GM13977 (cell line): ENCODE results near the gene MED6.

Experiments used
- DNase-seq: peaks from one replicate; pipeline ENCODE4 v3.0.0; 2012; ENCODE audit warnings: low spot score
- CTCF ChIP-seq: IDR thresholded peaks from 2 replicates; pipeline ENCODE4 v1.5.1; 2012; ENCODE audit warnings: mild to moderate bottlenecking, control low read depth; ENCODE audit not compliant: insufficient read depth; ENCODE audit errors: extremely low read depth, missing control alignments
- in situ Hi-C: fragments of 300-500 bp; cut with MboI; formaldehyde crosslinking; loops from one replicate; pipeline ENCODE4 v1.12.0; 2022; ENCODE audit warnings: low sequenced_read_pairs, low pct_unique_long_range_greater_than_20kb, mixed read lengths, inconsistent platforms; ENCODE audit not compliant: unreplicated experiment

The MED6 gene

GRCh38 chr14:70594461-70594860, 6.0 kb downstream of the MED6 start:
- TF ChIP-seq CTCF, result no peak
- DNase-seq, result no peak
- in situ Hi-C loops, result no loop called here

GRCh38 chr14:70585231-70585630, 15.2 kb downstream of the MED6 start:
- peak; percentile 38 for TF ChIP-seq CTCF
- DNase-seq, result no peak
- in situ Hi-C loops, result no loop called here

- DNase-seq, result no peak
- TF ChIP-seq CTCF, result no peak
- in situ Hi-C loops, result no loop called here
Observed at GRCh38 chr14:70576891-70577290, 23.6 kb downstream of the MED6 start.

GRCh38 chr14:70573050-70573449, 27.4 kb downstream of the MED6 start:
- DNase-seq, result no peak
- no peak for TF ChIP-seq CTCF
- in situ Hi-C loops, result no loop called here

GRCh38 chr14:70571139-70571538, 29.3 kb downstream of the MED6 start:
- no peak for TF ChIP-seq CTCF
- in situ Hi-C loops, result no loop called here
- DNase-seq, result no peak

GRCh38 chr14:70567791-70568190, 32.7 kb downstream of the MED6 start:
- peak; percentile 44 for DNase-seq
- in situ Hi-C loops, result no loop called here
- peak; percentile 61 for TF ChIP-seq CTCF

- DNase-seq, result no peak
- no peak for TF ChIP-seq CTCF
- in situ Hi-C loops, result no loop called here
Observed at GRCh38 chr14:70563869-70564268, 36.6 kb downstream of the MED6 start.
